A673 (cell line): ENCODE measurements around the gene LNPK. TPM values are rescaled to one million over a fixed set of nuclear protein-coding genes. Genes with fewer than 3 reads are reported as not detected.

Experiments
- BruUV-seq: library from RNA; stranded (reverse); fragments of 400-500 nt; replicated peaks from 2 replicates; lab custom pipeline; 2021; lab: Mats Ljungman, UMichigan
- CTCF ChIA-PET: fragments of 300-600 bp; sonication (Branson Sonifier 250); formaldehyde crosslinking; loops from one replicate; lab custom pipeline; 2022; ENCODE audit warnings: antibody characterized with exemption; lab: Charles Lee
- POLR2A ChIA-PET: fragments of 300-600 bp; sonication (Branson Sonifier 250); formaldehyde crosslinking; loops from one replicate; lab custom pipeline; 2022; ENCODE audit warnings: antibody characterized with exemption; ENCODE audit not compliant: low non-redundant PET; lab: Charles Lee
- DNase-seq: peaks from one replicate; pipeline ENCODE4 v3.0.0-alpha.2; 2015; ENCODE audit warnings: low spot score
- H3K27ac ChIP-seq: fragments of 200-600 bp; sonication (generic); 2 replicates; pipeline ENCODE4 v1.5.1; 2016; ENCODE audit warnings: mixed run types, low read depth, mild to moderate bottlenecking, mixed read lengths, antibody characterized with exemption, low read length; ENCODE audit not compliant: poor library complexity, severe bottlenecking
- H3K27me3 ChIP-seq: fragments of 200-600 bp; sonication (generic); replicated peaks from 2 replicates; pipeline ENCODE4 v1.6.1; 2017; ENCODE audit warnings: mixed run types, low read depth, mild to moderate bottlenecking, mixed read lengths, antibody characterized with exemption, low read length; ENCODE audit not compliant: insufficient read depth, poor library complexity
- H3K36me3 ChIP-seq: fragments of 200-600 bp; sonication (generic); 2 replicates; pipeline ENCODE4 v1.6.1; 2016; ENCODE audit warnings: mixed run types, mild to moderate bottlenecking, mixed read lengths, antibody characterized with exemption, low read length; ENCODE audit not compliant: insufficient read depth, poor library complexity, severe bottlenecking
- H3K4me1 ChIP-seq: fragments of 200-600 bp; sonication (generic); 2 replicates; pipeline ENCODE4 v1.6.1; 2017; ENCODE audit warnings: mixed run types, mild to moderate bottlenecking, mixed read lengths, antibody characterized with exemption, low read length; ENCODE audit not compliant: insufficient read depth, poor library complexity, severe bottlenecking
- H3K4me3 ChIP-seq: fragments of 200-600 bp; sonication (generic); 2 replicates; pipeline ENCODE4 v1.5.1; 2016; ENCODE audit warnings: low read depth, mixed run types, mild to moderate bottlenecking, mixed read lengths, low read length; ENCODE audit not compliant: poor library complexity, severe bottlenecking
- H3K9me3 ChIP-seq: fragments of 200-600 bp; sonication (generic); 2 replicates; pipeline ENCODE4 v1.6.1; 2016; ENCODE audit warnings: mixed run types, low read depth, mild to moderate bottlenecking, mixed read lengths, antibody characterized with exemption, low read length; ENCODE audit not compliant: poor library complexity, severe bottlenecking
- EZH2 ChIP-seq: fragments of 200-600 bp; sonication (generic); IDR thresholded peaks from 2 replicates; pipeline ENCODE4 v1.6.1; 2017; ENCODE audit warnings: borderline replicate concordance, low read depth, mild to moderate bottlenecking, mixed read lengths, antibody characterized with exemption, low read length; ENCODE audit not compliant: poor library complexity, severe bottlenecking
- intact Hi-C: fragments of 100-400 bp; cut with micrococcal nuclease; formaldehyde crosslinking; loops from one replicate; pipeline ENCODE4 v1.10.0; 2022; ENCODE audit not compliant: unreplicated experiment
- total RNA-seq: library from RNA; stranded (reverse); gene quantifications from 2 replicates; pipeline ENCODE4 v1.2.3, GENCODE V29; 2021
- TF ChIP-seq, protein P1 (sequence below): fragments of 300-800, 200-600 bp; sonication (generic); conservative IDR thresholded peaks from 2 replicates; pipeline ENCODE4 v1.5.1; 2017; ENCODE audit warnings: low read depth, mild to moderate bottlenecking, antibody characterized with exemption, low read length, moderate library complexity, mixed read lengths

The LNPK gene
- total RNA-seq, 1 experiment from 2014 or later: 46.6 TPM

DNA sequence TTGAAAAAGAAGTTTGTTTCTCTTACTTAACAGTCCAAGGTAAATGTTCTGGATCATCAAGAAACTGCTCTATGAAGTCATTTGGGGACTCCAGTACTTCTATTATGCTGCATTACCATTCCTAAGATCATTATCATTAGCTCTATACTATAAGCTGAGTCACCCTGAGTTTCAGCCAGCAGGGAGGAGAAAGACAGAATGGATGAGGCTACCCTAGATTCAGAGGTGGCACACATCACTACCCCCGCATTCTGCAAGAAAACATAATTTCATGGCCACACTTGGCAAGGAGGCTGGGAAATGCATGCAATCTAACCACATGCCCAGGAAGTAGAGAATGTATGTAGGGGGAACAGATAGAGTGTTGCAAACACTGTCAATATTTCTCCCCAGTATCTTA lies 16.6 kb upstream of the LNPK start:
- POLR2A ChIA-PET: no interaction called here
- no peaks in the 10 kb centered on the region for H3K4me1 ChIP-seq
- H3K27ac ChIP-seq: no peak overlapping the region
- intact Hi-C loops: no loop called here
- peak; percentile 34 for DNase-seq
- no peaks in the 10 kb centered on the region for H3K9me3 ChIP-seq
- no peaks in the 10 kb centered on the region for H3K27me3 ChIP-seq
- BruUV-seq: no TSS peak
- no peaks in the 10 kb centered on the region for H3K36me3 ChIP-seq
- TF ChIP-seq EZH2: no peak
- TF ChIP-seq, protein P1, sequence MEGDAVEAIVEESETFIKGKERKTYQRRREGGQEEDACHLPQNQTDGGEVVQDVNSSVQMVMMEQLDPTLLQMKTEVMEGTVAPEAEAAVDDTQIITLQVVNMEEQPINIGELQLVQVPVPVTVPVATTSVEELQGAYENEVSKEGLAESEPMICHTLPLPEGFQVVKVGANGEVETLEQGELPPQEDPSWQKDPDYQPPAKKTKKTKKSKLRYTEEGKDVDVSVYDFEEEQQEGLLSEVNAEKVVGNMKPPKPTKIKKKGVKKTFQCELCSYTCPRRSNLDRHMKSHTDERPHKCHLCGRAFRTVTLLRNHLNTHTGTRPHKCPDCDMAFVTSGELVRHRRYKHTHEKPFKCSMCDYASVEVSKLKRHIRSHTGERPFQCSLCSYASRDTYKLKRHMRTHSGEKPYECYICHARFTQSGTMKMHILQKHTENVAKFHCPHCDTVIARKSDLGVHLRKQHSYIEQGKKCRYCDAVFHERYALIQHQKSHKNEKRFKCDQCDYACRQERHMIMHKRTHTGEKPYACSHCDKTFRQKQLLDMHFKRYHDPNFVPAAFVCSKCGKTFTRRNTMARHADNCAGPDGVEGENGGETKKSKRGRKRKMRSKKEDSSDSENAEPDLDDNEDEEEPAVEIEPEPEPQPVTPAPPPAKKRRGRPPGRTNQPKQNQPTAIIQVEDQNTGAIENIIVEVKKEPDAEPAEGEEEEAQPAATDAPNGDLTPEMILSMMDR: no peak
- no peak overlapping the region for H3K4me3 ChIP-seq
- CTCF ChIA-PET: no interaction called here

DNA sequence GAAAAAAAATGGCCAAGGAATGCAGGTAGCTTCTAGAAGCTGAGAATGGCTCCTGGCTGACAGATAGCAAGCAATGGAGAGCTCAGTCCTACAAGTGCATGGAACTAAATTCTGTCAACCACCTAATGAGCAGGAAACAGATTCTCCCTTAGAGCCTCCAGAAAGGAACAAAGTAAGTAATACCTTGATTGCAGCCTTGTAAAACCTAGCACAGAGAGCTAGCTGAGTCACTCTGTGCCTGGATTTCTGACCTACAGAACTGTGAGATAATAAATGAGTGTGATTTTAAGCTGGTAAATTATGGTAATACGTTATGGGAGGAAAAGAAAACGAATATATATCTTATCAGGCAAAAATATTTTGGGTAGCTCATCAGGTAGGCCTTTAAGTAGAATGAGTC lies 7.4 kb upstream of the LNPK start:
- Histone ChIP-seq H3K9me3 (no peaks in the 10 kb centered on the region), H3K27me3 (no peaks in the 10 kb centered on the region), H3K4me3 (no peak overlapping the region), H3K27ac (no peak overlapping the region), H3K4me1 (no peaks in the 10 kb centered on the region), H3K36me3 (no peaks in the 10 kb centered on the region)
- ChIA-PET POLR2A (interaction anchor here (0.6 kb wide), 1 partner anchor 64 kb away, joined by 3 read pairs; no protein-coding TSS in a partner anchor), CTCF (no interaction called here)
- intact Hi-C loops: no loop called here
- TF ChIP-seq EZH2: no peak
- TF ChIP-seq, protein P1: no peak
- BruUV-seq: no TSS peak
- no peak for DNase-seq

DNA sequence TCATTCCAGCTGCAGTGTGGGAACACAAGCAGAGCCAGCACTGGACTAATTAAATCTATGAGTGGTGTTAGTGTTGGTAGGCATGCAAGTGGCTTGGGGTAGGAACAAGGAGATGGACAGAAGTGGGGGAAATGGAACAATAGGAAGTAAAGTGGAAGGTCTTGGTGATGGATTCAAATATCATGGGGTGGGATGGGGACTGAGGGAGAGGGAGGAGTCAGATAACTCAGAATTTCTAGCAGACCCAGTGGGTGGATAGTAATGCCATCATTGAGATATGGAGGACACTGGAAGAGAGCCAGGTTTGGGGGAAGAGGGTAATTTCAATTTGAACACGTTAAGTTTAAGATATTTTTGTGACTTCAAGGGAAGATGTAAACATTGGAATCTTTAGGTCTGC lies 2.9 kb upstream of the LNPK start:
- H3K9me3 ChIP-seq: no peaks in the 10 kb centered on the region
- no peak overlapping the region for H3K27ac ChIP-seq
- no TSS peak for BruUV-seq
- peaks cover 7% of the 10 kb centered on the region for H3K4me1 ChIP-seq
- DNase-seq: no peak
- no peak overlapping the region for H3K4me3 ChIP-seq
- CTCF ChIA-PET: no interaction called here
- H3K36me3 ChIP-seq: no peaks in the 10 kb centered on the region
- intact Hi-C loops: loop anchor here (5.0 kb wide), 1 partner anchor 77 kb away; the partner anchor contains the start of gene EVX2
- TF ChIP-seq EZH2: no peak
- POLR2A ChIA-PET: no interaction called here
- H3K27me3 ChIP-seq: no peaks in the 10 kb centered on the region

- BruUV-seq: no TSS peak
- no peak for DNase-seq
- no peak overlapping the region for H3K4me3 ChIP-seq
- H3K9me3 ChIP-seq: no peaks in the 10 kb centered on the region
- H3K36me3 ChIP-seq: no peaks in the 10 kb centered on the region
- ChIA-PET POLR2A (no interaction called here), CTCF (no interaction called here)
- peaks cover 7% of the 10 kb centered on the region for H3K4me1 ChIP-seq
- TF ChIP-seq, protein P1: no peak
- TF ChIP-seq EZH2: no peak
- intact Hi-C loops: loop anchor here (5.0 kb wide), 1 partner anchor 78 kb away; the partner anchor contains the start of gene EVX2
- no peak overlapping the region for H3K27ac ChIP-seq
- no peaks in the 10 kb centered on the region for H3K27me3 ChIP-seq
Observed at GRCh38 chr2:176003958-176004357, 1.9 kb upstream of the LNPK start.
